Neural progenitor cell (in vitro differentiated cells): Measurements from ENCODE around the gene INSM1.

Experiments used
- EZH2 ChIP-seq: fragments of 200-600 bp; sonication (generic); IDR thresholded peaks from 2 replicates; pipeline ENCODE4 v1.6.1; 2017; ENCODE audit warnings: antibody characterized with exemption, mild to moderate bottlenecking, moderate library complexity
- EZH2phosphoT487 ChIP-seq: fragments of 200-600 bp; sonication (generic); IDR thresholded peaks from 2 replicates; pipeline ENCODE4 v1.6.1; 2017; ENCODE audit warnings: antibody characterized with exemption
- TF ChIP-seq, protein P1 (sequence below): fragments of 200-600 bp; sonication (generic); IDR thresholded peaks from 2 replicates; pipeline ENCODE4 v1.5.1; 2017; ENCODE audit warnings: antibody characterized with exemption, mild to moderate bottlenecking

DNA sequence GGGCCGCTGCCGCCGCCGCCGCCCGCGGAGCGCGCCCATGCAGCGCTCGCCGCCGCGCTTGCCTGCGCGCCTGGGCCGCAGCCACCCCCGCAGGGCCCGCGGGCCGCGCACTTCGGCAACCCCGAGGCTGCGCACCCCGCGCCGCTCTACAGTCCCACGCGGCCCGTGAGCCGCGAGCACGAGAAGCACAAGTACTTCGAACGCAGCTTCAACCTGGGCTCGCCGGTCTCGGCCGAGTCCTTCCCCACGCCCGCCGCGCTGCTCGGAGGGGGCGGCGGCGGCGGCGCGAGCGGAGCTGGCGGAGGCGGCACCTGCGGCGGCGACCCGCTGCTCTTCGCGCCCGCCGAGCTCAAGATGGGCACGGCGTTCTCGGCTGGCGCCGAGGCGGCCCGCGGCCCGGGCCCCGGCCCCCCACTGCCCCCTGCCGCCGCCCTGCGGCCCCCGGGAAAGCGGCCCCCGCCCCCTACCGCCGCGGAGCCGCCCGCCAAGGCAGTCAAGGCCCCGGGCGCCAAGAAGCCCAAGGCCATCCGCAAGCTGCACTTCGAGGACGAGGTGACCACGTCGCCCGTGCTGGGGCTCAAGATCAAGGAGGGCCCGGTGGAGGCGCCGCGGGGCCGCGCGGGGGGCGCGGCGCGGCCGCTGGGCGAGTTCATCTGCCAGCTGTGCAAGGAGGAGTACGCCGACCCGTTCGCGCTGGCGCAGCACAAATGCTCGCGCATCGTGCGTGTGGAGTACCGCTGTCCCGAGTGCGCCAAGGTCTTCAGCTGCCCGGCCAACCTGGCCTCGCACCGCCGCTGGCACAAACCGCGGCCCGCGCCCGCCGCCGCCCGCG, 730 bp downstream of the INSM1 start:
- TF ChIP-seq, protein P1, sequence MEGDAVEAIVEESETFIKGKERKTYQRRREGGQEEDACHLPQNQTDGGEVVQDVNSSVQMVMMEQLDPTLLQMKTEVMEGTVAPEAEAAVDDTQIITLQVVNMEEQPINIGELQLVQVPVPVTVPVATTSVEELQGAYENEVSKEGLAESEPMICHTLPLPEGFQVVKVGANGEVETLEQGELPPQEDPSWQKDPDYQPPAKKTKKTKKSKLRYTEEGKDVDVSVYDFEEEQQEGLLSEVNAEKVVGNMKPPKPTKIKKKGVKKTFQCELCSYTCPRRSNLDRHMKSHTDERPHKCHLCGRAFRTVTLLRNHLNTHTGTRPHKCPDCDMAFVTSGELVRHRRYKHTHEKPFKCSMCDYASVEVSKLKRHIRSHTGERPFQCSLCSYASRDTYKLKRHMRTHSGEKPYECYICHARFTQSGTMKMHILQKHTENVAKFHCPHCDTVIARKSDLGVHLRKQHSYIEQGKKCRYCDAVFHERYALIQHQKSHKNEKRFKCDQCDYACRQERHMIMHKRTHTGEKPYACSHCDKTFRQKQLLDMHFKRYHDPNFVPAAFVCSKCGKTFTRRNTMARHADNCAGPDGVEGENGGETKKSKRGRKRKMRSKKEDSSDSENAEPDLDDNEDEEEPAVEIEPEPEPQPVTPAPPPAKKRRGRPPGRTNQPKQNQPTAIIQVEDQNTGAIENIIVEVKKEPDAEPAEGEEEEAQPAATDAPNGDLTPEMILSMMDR, result no peak
- TF ChIP-seq EZH2, result peak; percentile 1
- peak; percentile 21 for TF ChIP-seq EZH2phosphoT487
